CD4-positive, alpha-beta T cell treated with Interleukin-21 for 1 hour (primary cell): Measurements from ENCODE around the gene MAN1C1.

ENCODE experiments used
- DNase-seq: peaks from one replicate; pipeline ENCODE4 v3.0.0-alpha.2; 2020

MAN1C1 gene

GRCh38 chr1:25807480-25808390 lies 191.1 kb downstream of the MAN1C1 start:
- DNase-seq = no peak

DNA sequence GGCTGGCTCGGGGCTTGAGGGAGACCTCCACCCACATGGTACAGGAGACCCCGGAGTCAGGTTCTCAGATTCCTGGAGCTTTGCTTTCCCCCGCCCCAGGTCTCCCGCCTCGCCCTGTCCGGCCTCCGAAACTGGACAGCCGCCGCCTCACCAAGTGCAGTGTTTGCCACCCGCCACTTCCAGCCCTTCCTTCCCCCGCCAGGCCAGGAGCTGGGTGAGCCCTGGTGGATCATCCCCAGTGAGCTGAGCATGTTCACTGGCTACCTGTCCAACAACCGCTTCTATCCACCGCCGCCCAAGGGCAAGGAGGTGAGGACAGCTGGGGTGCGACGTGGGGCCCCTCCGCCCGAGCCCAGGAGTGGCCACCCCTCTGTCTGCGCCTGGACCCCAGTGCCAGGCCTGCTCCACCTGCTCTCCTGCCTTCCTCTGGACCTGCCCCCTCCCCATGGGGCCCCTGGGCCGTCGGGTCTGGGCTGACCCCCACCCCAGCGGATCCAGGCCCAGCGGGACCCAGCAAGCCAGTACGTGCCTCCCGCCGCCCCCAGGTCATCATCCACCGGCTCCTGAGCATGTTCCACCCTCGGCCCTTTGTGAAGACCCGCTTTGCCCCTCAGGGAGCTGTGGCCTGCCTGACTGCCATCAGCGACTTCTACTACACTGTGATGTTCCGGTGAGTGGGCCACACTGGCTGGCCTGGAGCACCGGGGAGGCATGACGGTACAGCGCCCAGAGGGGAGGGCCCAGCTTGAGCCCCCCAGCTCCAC lies 192.1 kb downstream of the MAN1C1 start:
- no peak for DNase-seq

DNA sequence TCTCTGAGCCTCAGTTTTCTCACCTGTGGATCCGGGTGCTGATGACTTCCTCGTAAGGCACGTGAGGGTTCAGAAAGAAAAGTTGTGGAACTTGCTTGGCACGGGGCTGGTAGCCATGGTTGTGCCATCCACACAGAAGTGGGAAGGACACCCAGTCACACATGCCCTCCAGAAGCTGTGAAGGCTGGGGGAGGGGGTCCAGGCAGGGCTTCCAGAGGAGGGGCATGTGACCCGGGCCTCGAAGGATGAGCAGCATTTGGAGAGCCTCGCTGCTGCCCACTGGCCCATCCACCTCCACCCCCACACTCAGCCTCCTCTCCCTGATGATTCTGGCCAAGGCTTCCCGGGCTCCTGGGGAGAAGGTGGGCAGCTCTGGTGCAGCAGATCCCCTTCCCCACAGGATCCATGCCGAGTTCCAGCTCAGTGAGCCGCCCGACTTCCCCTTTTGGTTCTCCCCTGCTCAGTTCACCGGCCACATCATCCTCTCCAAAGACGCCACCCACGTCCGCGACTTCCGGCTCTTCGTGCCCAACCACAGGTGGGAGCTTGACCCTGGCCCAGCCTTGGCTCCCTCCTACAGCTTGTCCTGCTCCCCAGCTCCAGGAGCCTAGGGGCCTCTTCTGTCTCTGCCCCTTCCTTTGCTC lies 192.8 kb downstream of the MAN1C1 start:
- no peak for DNase-seq

DNA sequence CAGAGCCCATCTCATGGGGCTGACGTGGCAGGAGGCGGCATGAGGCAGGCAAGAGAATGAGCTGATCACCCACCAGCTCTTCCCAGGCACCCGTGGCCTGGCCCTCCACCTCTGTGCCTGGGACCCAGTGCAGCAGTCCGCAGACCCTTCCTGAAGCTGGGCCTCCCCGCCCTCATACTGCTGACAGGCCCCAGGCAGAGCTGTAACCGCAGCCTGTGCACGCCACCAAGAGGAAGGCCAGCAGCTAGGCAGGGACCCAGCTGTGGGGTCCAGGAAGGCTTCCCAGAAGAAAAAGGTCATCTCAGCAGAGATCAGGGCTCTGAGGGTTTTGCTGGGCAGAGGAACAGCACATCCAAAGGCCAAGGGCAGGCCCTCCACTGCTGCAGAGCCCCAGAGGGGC lies 193.3 kb downstream of the MAN1C1 start:
- no peak for DNase-seq

DNA sequence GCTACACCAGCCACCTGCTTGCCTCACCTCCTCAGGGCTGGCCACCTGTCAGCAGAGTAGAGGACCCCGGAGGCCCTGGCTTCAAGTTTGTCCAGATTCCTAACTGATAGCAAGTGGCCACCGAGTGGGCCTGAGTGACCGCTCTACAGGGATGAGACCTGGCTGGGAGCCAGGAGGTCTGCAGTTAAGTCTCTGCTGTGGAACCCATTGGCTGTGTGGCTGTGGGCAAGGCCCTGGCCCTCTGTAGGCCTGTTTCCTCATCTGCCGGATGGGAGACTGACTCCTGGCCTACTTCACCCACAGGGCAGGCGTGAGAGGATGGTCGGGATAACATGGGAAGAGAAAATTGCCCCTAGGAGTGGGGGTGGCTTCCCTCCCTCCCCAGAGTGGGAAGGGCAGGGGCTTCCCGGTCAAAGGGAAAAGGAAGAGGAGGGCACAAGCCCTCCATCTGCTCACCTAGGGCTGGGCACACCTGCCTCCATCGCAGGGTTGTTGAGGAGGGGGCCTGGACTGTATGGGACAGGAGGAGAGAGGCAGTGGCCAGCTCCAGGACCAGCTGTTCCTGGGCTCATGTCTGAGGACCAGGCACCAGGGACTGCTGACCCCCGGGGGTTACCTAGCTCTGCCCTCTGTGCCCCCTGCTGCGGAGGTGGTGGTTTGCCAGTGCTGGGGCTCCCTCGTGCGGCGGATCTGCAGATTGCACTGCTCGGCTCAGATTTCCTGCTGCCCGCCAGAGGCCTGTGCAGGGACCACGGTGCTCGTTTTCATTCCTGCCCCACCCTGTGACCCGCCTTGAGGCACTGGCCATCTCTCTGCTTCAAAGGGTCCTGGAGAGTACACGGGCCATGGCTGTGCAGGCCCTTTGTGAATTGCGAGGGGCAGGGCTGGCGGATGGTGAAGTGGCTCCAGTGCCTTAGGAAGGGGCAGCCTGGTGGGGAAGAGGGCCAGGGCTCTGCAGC lies 194.0 kb downstream of the MAN1C1 start:
- DNase-seq = peak; percentile 80

GRCh38 chr1:25811384-25812082 lies 194.9 kb downstream of the MAN1C1 start:
- DNase-seq = no peak

DNA sequence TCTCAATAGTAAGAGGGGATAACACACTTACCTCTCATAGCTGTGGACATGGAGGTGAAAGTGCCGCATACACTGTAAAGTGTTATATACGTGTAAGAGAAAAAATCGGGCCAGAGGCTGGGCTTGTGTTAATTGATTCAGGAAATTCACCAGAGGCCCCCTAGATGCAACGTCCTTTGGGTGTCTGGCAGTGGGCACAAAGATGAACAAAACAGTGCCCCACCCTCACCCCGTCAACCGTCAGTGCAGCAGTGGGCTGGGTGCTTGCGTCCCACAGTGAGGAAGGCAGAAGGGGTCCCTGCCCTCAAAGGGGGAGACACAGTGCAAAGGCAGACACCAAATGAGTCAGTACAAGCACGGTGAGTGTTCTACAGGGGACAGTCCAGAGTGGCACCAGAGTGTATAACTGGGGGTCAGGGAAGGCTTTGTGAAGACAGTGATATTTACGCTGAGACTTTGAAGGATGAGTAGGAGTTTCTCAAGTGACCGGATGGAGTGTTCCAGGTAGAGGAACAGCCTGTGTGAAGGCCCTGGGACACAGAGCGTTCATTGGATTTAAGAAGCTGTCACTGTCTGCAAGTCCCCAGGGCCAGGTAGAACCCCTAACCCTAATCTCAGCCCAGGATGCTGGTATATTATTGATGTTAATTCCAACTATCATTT lies 196.6 kb downstream of the MAN1C1 start:
- no peak for DNase-seq

DNA sequence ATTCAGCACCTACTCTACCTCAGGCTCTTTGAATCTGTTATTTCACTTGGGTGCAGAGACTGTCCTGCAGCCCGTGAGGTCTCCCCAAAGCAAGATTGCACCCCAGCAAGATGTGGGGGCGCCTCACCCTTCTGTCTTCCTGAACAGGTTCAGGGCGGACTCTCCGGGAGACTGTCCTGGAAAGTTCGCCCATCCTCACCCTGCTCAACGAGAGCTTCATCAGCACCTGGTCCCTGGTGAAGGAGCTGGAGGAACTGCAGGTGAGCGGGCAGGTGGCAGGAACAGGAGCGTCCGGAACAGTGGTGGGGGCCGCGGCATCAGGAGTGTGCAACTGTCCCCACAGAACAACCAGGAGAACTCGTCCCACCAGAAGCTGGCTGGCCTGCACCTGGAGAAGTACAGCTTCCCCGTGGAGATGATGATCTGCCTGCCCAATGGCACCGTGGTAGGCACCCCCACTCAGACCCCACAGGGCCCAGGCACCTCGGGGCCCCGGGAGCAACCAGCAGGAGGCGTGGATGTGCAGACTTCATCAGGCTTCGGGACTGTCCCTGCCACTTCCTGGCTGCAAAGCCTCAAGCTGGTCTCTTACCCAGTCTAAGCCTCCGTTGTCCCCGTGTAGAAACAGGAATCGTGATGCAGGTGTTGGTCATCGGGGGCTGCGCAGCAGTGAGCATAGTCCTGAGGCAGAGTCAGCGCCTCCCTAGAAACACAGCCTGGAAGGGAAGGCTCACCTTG lies 197.3 kb downstream of the MAN1C1 start:
- no peak for DNase-seq

DNA sequence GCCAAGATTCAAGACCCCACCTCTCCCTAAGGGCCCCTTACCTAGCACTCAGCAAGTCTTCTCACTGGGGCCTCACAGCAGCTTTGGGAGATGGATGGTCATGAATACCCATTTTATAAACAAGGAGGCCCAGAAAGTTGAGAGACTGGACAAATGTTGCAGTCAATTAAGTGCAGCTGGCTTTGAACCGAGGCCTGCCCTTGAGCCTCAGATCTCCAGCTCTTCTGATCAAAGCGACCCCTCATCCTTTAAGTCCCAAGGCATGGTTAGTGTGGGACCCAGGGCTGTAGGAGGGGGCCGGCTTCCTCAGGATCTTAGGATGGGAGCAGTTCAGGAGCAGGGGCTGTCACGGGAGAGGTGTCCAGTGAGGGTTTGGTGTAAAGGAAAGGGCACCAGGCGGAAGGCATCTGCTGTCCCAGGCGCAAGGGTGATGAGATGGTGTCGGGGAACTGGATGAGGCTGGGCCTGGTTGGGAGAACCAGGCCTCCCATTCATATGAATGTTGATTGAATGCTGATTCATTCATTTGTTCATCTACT lies 198.0 kb downstream of the MAN1C1 start:
- DNase-seq = no peak

- no peak for DNase-seq
Observed at GRCh38 chr1:25815208-25816111, 198.9 kb downstream of the MAN1C1 start.

- no peak for DNase-seq
Observed at GRCh38 chr1:25816112-25816718, 199.6 kb downstream of the MAN1C1 start.

- DNase-seq = no peak
Observed at GRCh38 chr1:25817840-25818501, 201.4 kb downstream of the MAN1C1 start.

DNA sequence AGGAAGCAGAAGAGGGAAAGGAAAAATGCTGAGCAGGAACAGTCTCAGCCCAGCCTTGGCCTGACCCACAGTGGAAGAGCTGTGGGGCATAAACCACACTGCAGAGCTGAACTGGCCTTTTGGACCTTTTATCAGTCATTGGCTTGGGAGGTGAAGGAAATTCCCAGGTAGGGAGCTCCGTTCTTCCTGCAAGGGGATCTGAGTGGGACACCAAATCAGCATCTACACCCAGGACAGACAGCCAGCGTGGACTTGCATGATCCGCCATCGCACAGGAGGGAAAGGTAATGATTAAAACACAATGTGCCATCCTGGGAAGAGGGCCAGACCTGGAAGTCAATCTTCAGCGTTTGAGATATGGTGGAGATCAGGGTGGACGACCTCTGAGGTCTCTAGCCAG lies 202.0 kb downstream of the MAN1C1 start:
- DNase-seq = no peak

DNA sequence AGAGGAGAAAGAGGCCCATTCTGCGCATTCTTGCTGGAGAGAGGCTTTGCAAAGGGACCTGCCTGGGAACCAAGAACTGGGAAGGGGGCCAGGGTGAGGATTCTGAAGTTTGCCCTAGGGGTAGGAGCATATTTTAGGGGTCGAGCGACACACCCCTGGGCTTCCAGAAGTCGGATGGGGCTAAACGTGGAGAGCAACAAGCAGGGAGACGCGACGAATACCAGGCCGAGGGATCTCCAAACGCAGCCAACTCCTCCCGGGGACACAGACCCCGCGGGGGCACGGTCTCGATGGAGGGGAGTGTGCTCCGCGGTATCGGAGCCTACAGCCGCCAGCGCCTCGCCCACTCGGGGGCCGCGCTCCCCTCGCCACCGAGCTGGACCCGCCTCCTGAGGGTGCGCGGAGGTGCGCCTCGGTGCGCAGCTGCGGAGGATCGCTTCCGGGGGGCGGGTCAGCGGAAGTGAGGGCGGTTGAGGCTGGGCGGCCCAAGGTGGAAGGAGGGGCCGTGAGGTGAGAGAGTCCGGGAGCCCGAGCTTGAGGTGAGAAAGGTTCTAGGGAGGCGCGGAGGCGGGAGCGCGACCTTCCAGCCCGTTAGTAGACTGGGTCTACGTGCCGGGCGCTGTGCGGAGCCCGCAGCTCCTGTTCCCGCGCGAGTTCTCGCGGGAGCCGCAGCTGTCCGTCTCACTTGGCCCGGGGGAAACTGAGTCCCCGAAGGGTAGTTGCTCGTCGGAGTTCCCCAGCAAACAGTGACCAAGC lies 203.1 kb downstream of the MAN1C1 start, which contains the start of gene MTFR1L:
Gene MTFR1L, plus strand, starts transcription at position 464 of the 756 bp plus-strand sequence. CDS start 3,151 bp downstream, outside the sequence.
- DNase-seq = peak; percentile 93

DNA sequence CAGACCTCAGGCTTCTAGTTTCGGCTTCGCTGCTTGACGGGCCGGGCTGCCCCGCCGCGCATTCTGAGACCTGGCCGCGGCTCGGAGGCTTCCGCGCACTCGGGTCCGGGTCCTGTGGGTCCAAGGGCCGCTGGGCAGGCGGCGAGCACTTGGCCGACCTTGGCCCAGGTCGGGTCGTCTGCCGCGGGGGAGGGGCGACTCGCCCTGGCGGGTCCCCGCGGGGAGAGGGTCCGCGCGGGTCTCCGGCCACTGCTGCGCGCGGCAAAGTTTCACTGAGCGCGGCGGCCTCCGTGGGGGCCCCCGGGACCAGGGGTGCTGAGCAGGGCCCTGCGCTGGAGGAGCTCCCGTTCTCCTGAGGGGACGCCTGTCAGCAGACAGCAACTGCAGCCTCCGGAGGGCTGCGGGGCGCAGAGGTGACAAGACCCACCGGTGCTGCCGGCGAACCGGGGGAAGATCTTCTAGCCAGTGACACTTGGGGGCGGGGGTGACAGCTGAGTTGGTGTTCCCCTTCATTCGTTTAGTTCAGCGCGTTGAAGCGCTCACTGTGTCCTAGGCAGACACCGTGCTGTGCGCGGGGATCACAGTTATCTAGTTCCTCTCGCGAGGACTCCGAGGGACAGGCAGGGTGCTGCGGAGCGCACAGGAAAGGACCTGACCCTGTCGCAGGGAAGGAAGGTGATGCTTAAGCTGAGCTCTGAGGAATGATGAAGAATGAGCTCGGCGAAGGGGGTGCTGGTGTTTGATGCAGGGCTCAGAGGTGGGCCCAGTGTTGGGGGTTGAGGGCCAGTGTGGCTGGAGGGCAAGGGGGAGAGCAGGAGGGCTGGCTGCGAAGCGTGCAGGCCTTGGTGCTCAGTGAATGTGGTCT lies 203.9 kb downstream of the MAN1C1 start:
- DNase-seq = peak; percentile 81

DNA sequence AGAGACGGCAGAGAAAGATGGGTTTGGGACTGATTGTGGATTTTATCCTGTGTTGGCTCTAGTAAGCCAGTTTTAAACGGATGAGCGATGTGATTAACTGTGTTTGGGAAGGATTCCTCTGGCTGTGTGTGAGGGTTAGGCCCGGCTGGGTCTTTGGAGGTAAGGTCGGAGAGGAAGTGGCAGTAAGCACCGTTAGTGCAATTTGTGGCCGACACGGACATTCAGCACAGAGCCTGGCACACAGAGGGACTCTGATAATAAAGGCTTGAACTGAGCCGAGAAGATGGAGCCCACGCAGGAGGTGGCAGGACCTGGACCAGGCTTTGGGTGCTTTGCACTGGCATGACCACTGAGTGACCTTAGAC lies 204.5 kb downstream of the MAN1C1 start:
- no peak for DNase-seq
